ENCODE measurements around the gene TCF21. TPM values are rescaled to one million over a fixed set of nuclear protein-coding genes. Genes with fewer than 3 reads are reported as not detected.
A peak's percentile ranks its signal among the peaks of the same experiment; 100 is the strongest.

Gene TCF21
- total RNA-seq, 1 donor from 2014 or later, result not detected

GRCh38 chr6:133891927-133892812 is 3.3 kb downstream of the TCF21 start:
- intact Hi-C loops (cut with micrococcal nuclease), result loop anchor here (1.0 kb wide), 2 partner anchors 38 to 652 kb away; no protein-coding TSS in a partner anchor
- no peak for DNase-seq (ENCODE audit: low spot score)
- Mint-ChIP-seq H3K9me3 (no peaks in the 10 kb centered on the region), H3K36me3 (ENCODE audit: low read depth) (no peaks in the 10 kb centered on the region), H3K4me1 (ENCODE audit: low read depth) (peaks cover 19% of the 10 kb centered on the region), H3K27me3 (ENCODE audit: low read depth) (peaks cover 88% of the 10 kb centered on the region), H3K27ac (no peak overlapping the region), H3K4me3 (ENCODE audit: low read depth) (peak overlapping the region; percentile 6)

DNA sequence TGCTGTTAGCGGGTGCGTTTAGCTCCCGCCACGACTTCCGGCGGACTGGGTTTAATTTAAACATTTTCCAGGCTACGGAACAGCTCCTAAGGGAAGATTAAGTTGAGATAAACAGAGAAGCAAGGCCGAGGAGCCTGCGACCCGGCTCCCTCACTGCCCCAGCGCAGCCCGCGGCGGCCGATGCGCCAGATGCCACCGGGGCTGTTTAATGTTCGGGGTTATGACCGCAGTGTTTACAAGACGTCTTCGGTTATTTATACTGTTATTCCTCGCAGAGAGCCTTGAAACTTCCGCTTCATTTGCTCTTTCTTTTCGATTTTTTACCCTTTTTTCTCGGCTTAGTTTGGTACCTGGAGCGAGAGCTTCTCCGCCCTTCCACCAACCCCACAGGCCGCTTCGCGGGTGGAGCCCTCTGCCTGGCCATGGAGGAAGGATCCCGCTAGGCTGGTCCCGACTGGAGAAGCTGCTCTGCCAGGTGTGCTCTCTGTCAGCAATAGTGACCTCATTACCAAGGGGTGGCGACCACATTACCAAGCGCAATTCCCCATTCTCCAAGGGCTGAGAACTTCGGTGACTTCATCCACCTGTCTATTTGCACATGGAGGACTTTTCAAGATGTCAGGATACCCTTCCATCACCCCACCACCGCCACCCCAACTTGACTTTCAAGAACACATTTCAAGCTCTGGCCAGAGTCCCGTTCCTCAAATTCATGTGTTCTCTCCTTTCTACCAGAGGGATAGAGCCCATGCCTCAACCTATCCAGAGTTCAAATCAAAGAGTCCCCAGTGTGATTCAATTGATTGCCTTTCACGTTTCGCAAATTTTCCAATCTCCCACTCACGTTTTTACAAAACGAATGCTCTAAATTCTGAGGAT is 4.1 kb downstream of the TCF21 start:
- intact Hi-C loops (cut with micrococcal nuclease), result loop anchor here (1.0 kb wide), 1 partner anchor 653 kb away; no protein-coding TSS in a partner anchor
- Mint-ChIP-seq H3K36me3 (ENCODE audit: low read depth) (no peaks in the 10 kb centered on the region), H3K27ac (no peak overlapping the region), H3K27me3 (ENCODE audit: low read depth) (peaks cover 88% of the 10 kb centered on the region), H3K9me3 (no peaks in the 10 kb centered on the region), H3K4me3 (ENCODE audit: low read depth) (no peak overlapping the region), H3K4me1 (ENCODE audit: low read depth) (peaks cover 19% of the 10 kb centered on the region)
- DNase-seq (ENCODE audit: low spot score), result no peak

- no peak for DNase-seq (ENCODE audit: low spot score)
- peaks cover 17% of the 10 kb centered on the region for H3K4me1 Mint-ChIP-seq (ENCODE audit: low read depth)
- no peaks in the 10 kb centered on the region for H3K9me3 Mint-ChIP-seq
- no peaks in the 10 kb centered on the region for H3K36me3 Mint-ChIP-seq (ENCODE audit: low read depth)
- intact Hi-C loops (cut with micrococcal nuclease), result no loop called here
- no peak overlapping the region for H3K27ac Mint-ChIP-seq
- peaks cover 87% of the 10 kb centered on the region for H3K27me3 Mint-ChIP-seq (ENCODE audit: low read depth)
- no peak overlapping the region for H3K4me3 Mint-ChIP-seq (ENCODE audit: low read depth)
Measured at GRCh38 chr6:133893946-133894345, 5.0 kb downstream of the TCF21 start.

- H3K9me3 Mint-ChIP-seq, result no peaks in the 10 kb centered on the region
- intact Hi-C loops (cut with micrococcal nuclease), result no loop called here
- H3K27ac Mint-ChIP-seq, result no peak overlapping the region
- H3K36me3 Mint-ChIP-seq (ENCODE audit: low read depth), result no peaks in the 10 kb centered on the region
- H3K4me1 Mint-ChIP-seq (ENCODE audit: low read depth), result peaks cover 16% of the 10 kb centered on the region
- H3K4me3 Mint-ChIP-seq (ENCODE audit: low read depth), result no peak overlapping the region
- no peak for DNase-seq (ENCODE audit: low spot score)
- H3K27me3 Mint-ChIP-seq (ENCODE audit: low read depth), result peaks cover 84% of the 10 kb centered on the region
Measured at GRCh38 chr6:133894369-133894768, 5.5 kb downstream of the TCF21 start.

DNA sequence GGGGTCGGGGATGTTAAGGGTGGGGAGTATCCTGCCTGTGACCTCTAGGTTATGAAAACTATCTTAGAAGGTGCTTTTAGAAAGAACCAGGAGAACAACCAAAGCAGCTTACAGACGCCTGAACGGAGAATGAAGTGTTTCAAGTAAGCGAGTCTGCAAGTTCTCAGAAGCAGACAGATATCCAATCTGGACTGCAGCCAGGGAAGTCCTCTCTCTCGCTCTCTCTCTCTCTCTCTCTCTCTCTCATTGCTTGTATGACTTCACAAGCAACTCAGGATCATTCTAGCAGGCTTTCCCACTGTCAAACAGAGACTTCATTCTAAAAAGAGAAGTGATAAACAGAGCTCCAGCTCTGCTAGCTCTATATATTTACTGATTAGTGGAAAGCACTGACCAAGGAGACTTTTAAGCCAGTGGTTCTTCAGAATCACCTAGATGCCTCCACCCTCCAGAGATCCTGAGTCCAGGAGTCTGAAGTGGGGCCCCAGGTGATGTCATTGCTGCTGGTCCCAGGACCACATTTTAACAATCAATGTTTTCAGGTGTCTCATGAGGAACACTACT is 6.0 kb downstream of the TCF21 start:
- H3K4me3 Mint-ChIP-seq (ENCODE audit: low read depth), result no peak overlapping the region
- intact Hi-C loops (cut with micrococcal nuclease), result no loop called here
- no peaks in the 10 kb centered on the region for H3K9me3 Mint-ChIP-seq
- DNase-seq (ENCODE audit: low spot score), result no peak
- peaks cover 81% of the 10 kb centered on the region for H3K27me3 Mint-ChIP-seq (ENCODE audit: low read depth)
- H3K4me1 Mint-ChIP-seq (ENCODE audit: low read depth), result peaks cover 16% of the 10 kb centered on the region
- no peaks in the 10 kb centered on the region for H3K36me3 Mint-ChIP-seq (ENCODE audit: low read depth)
- no peak overlapping the region for H3K27ac Mint-ChIP-seq

GRCh38 chr6:133895573-133896343 is 6.8 kb downstream of the TCF21 start:
- DNase-seq (ENCODE audit: low spot score), result no peak
- H3K27ac Mint-ChIP-seq, result no peak overlapping the region
- intact Hi-C loops (cut with micrococcal nuclease), result no loop called here
- no peaks in the 10 kb centered on the region for H3K36me3 Mint-ChIP-seq (ENCODE audit: low read depth)
- H3K4me1 Mint-ChIP-seq (ENCODE audit: low read depth), result peaks cover 14% of the 10 kb centered on the region
- peaks cover 76% of the 10 kb centered on the region for H3K27me3 Mint-ChIP-seq (ENCODE audit: low read depth)
- H3K9me3 Mint-ChIP-seq, result no peaks in the 10 kb centered on the region
- H3K4me3 Mint-ChIP-seq (ENCODE audit: low read depth), result no peak overlapping the region

- no peak for DNase-seq (ENCODE audit: low spot score)
- no peaks in the 10 kb centered on the region for H3K9me3 Mint-ChIP-seq
- H3K4me1 Mint-ChIP-seq (ENCODE audit: low read depth), result peaks cover 8% of the 10 kb centered on the region
- no peak overlapping the region for H3K4me3 Mint-ChIP-seq (ENCODE audit: low read depth)
- H3K36me3 Mint-ChIP-seq (ENCODE audit: low read depth), result no peaks in the 10 kb centered on the region
- intact Hi-C loops (cut with micrococcal nuclease), result no loop called here
- H3K27ac Mint-ChIP-seq, result no peak overlapping the region
- H3K27me3 Mint-ChIP-seq (ENCODE audit: low read depth), result peaks cover 73% of the 10 kb centered on the region
Measured at GRCh38 chr6:133896344-133896721, 7.4 kb downstream of the TCF21 start.

DNA sequence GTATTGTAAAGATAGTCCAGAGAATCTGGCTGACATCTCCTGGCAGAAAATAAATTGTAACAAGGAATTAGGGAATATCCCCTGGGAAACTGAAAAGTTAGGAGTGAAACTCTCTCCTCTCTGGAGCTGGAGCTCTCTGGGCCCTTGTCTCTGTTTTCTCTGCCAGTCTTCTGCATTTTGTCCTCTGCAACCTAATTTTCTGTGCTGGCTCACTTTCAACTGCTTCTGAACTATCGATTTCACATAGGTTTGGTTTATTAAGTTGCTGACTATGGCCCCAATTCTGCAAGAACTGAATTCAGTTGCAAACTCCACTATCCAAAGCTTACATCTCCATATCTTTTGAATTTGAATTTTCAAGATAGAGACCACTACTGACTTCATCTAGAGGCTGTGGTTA is 9.3 kb downstream of the TCF21 start:
- Mint-ChIP-seq H3K4me3 (ENCODE audit: low read depth) (no peak overlapping the region), H3K4me1 (ENCODE audit: low read depth) (peaks cover 1% of the 10 kb centered on the region), H3K27ac (no peak overlapping the region), H3K36me3 (ENCODE audit: low read depth) (no peaks in the 10 kb centered on the region), H3K27me3 (ENCODE audit: low read depth) (peaks cover 57% of the 10 kb centered on the region), H3K9me3 (no peaks in the 10 kb centered on the region)
- intact Hi-C loops (cut with micrococcal nuclease), result no loop called here
- no peak for DNase-seq (ENCODE audit: low spot score)

DNA sequence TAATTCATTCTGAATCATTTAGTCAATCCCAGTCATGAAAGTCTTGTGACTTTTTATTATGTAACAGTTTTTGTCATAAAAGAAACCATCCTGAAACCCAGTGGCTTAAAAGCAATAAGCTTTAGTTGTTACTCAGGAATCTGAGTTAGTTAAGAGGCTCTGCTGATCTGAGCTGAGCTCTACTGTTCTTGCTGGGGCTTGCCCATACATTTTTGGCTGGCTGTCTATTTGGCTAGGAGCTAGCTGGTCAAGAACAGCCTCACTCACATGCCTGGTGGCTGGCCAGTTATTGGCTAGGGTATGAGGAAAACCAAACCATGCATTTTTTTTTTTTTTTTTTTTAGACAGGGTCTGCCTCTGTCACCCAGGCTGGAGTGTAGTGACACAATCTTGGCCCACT is 10.6 kb downstream of the TCF21 start:
- intact Hi-C loops (cut with micrococcal nuclease), result no loop called here
- no peaks in the 10 kb centered on the region for H3K4me1 Mint-ChIP-seq (ENCODE audit: low read depth)

GRCh38 chr6:133903855-133904254 is 14.9 kb downstream of the TCF21 start:
- Mint-ChIP-seq H3K9me3 (no peaks in the 10 kb centered on the region), H3K27ac (no peak overlapping the region), H3K4me1 (ENCODE audit: low read depth) (no peaks in the 10 kb centered on the region), H3K27me3 (ENCODE audit: low read depth) (peaks cover 46% of the 10 kb centered on the region), H3K36me3 (ENCODE audit: low read depth) (no peaks in the 10 kb centered on the region), H3K4me3 (ENCODE audit: low read depth) (no peak overlapping the region)
- intact Hi-C loops (cut with micrococcal nuclease), result no loop called here
- no peak for DNase-seq (ENCODE audit: low spot score)

More for the DNA sequence above, 10.6 kb downstream of the TCF21 start:
- Mint-ChIP-seq H3K27me3 (ENCODE audit: low read depth) (peaks cover 54% of the 10 kb centered on the region), H3K27ac (no peak overlapping the region), H3K9me3 (no peaks in the 10 kb centered on the region), H3K4me3 (ENCODE audit: low read depth) (no peak overlapping the region), H3K36me3 (ENCODE audit: low read depth) (no peaks in the 10 kb centered on the region)
- DNase-seq (ENCODE audit: low spot score), result no peak

DNA sequence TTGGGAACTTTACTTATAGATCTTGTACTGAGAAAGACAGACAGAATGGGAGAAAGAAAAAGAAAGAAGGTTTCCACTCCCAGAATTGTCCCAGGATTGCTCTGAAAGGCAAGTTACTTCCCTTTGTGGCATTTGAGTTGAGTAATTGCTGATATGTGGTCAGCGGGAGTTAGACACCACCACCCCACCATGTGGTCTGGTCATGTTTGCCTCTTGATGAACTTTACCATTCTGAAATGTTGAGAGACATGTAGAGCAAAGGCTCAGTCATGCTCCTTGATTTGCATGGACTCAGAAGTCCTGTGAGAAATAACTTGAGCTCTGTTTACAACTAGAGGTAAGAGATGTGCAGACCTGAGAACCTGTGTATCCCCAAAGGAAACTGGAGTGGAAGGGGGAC is 17.1 kb downstream of the TCF21 start:
- no peaks in the 10 kb centered on the region for H3K4me1 Mint-ChIP-seq (ENCODE audit: low read depth)
- DNase-seq (ENCODE audit: low spot score), result no peak
- no peaks in the 10 kb centered on the region for H3K36me3 Mint-ChIP-seq (ENCODE audit: low read depth)
- H3K9me3 Mint-ChIP-seq, result no peaks in the 10 kb centered on the region
- intact Hi-C loops (cut with micrococcal nuclease), result no loop called here
- peaks cover 52% of the 10 kb centered on the region for H3K27me3 Mint-ChIP-seq (ENCODE audit: low read depth)
- no peak overlapping the region for H3K4me3 Mint-ChIP-seq (ENCODE audit: low read depth)
- no peak overlapping the region for H3K27ac Mint-ChIP-seq

DNA sequence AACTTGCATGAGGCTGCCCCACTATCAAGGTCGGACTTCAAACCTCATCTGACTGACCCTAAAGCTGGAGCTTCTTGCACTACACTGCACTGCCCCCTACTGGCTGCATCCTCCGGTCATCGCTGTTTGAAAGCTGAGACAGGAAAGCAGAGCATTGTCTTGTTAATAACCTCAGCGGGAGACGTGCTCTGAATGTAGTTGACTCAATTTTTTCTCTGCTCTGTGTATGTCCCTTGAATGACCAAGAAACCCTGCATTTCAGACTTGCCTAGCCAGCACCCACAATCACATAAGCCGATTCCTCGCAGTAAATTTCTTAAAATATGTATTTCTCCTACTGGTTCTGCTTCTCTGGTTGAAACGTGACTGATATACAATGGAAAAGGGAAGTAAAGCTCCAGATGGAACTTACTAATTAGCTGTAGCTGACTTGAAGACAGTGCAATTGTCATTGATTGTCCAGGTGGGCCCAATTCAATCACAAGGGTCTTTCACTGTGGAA is 27.8 kb downstream of the TCF21 start:
- H3K4me3 Mint-ChIP-seq (ENCODE audit: low read depth), result no peak overlapping the region
- H3K27ac Mint-ChIP-seq, result no peak overlapping the region

More for the DNA sequence above, 27.8 kb downstream of the TCF21 start:
- Mint-ChIP-seq H3K36me3 (ENCODE audit: low read depth) (no peaks in the 10 kb centered on the region), H3K9me3 (no peaks in the 10 kb centered on the region), H3K4me1 (ENCODE audit: low read depth) (peaks cover 3% of the 10 kb centered on the region), H3K27me3 (ENCODE audit: low read depth) (peaks cover 32% of the 10 kb centered on the region)
- intact Hi-C loops (cut with micrococcal nuclease), result loop anchor here (2.0 kb wide), 2 partner anchors 80 to 348 kb away; no protein-coding TSS in a partner anchor
- peak; percentile 49 for DNase-seq (ENCODE audit: low spot score)
